PC-9 (cell line): ENCODE results near the gene CPAMD8. TPM values are rescaled to one million over a fixed set of nuclear protein-coding genes. Genes with fewer than 3 reads are reported as not detected.

ENCODE experiments used
- BruUV-seq: library from RNA; stranded (reverse); fragments of 400-500 nt; replicated peaks from 2 replicates; lab custom pipeline; 2021; lab: Mats Ljungman, UMichigan
- CTCF ChIA-PET: fragments of 300-600 bp; sonication (Branson Sonifier 250); formaldehyde crosslinking; loops from one replicate; lab custom pipeline; 2022; ENCODE audit warnings: antibody characterized with exemption; lab: Charles Lee
- POLR2A ChIA-PET: fragments of 300-600 bp; sonication (Branson Sonifier 250); formaldehyde crosslinking; loops from one replicate; lab custom pipeline; 2022; ENCODE audit warnings: antibody characterized with exemption; ENCODE audit not compliant: unreplicated experiment; lab: Charles Lee
- DNase-seq, 2 experiments: peaks; one replicate each; pipeline versions ENCODE4 v3.0.0 to v3.0.0-alpha.2; 2015 to 2022; ENCODE audit warnings: mixed read lengths in 1 of 2
- H2AFZ ChIP-seq: fragments of 200-600 bp; sonication (generic); 2 replicates; pipeline ENCODE4 v1.8.1; 2017; ENCODE audit warnings: antibody characterized with exemption
- H3F3A ChIP-seq: fragments of 200-600 bp; sonication (generic); 2 replicates; pipeline ENCODE4 v1.8.1; 2017; ENCODE audit warnings: antibody characterized with exemption, mild to moderate bottlenecking, low read depth; ENCODE audit not compliant: insufficient read depth
- H3K27ac ChIP-seq: fragments of 200-600 bp; sonication (generic); 2 replicates; pipeline ENCODE4 v1.6.1; 2016; ENCODE audit warnings: mixed run types
- H3K27me3 ChIP-seq: fragments of 200-600 bp; sonication (generic); 2 replicates; pipeline ENCODE4 v1.6.1; 2016; ENCODE audit warnings: low read depth, mixed run types; ENCODE audit not compliant: insufficient read depth
- H3K36me3 ChIP-seq: fragments of 200-600 bp; sonication (generic); 2 replicates; pipeline ENCODE4 v1.6.1; 2016; ENCODE audit warnings: low read depth, mixed run types
- H3K4me1 ChIP-seq: fragments of 200-600 bp; sonication (generic); replicated peaks from 2 replicates; pipeline ENCODE4 v1.6.1; 2016; ENCODE audit warnings: mixed run types; ENCODE audit not compliant: insufficient read depth
- H3K4me2 ChIP-seq: fragments of 200-600 bp; sonication (generic); 2 replicates; pipeline ENCODE4 v1.6.1; 2017; ENCODE audit warnings: mixed run types
- H3K4me3 ChIP-seq: fragments of 200-600 bp; sonication (generic); 2 replicates; pipeline ENCODE4 v1.6.1; 2016; ENCODE audit warnings: mixed run types
- H3K79me2 ChIP-seq: fragments of 200-600 bp; sonication (generic); 2 replicates; pipeline ENCODE4 v1.6.1; 2017; ENCODE audit warnings: low read depth, mixed run types
- H3K9me2 ChIP-seq: fragments of 200-600 bp; sonication (generic); 2 replicates; pipeline ENCODE4 v1.8.1; 2017; ENCODE audit warnings: mild to moderate bottlenecking; ENCODE audit not compliant: insufficient read depth
- H3K9me3 ChIP-seq: fragments of 200-600 bp; sonication (generic); 2 replicates; pipeline ENCODE4 v1.8.1; 2016; ENCODE audit warnings: low read depth; ENCODE audit not compliant: insufficient read depth
- H4K20me1 ChIP-seq: fragments of 200-600 bp; sonication (generic); 2 replicates; pipeline ENCODE4 v1.8.1; 2017; ENCODE audit not compliant: insufficient read depth
- EZH2 ChIP-seq: fragments of 200-600 bp; sonication (generic); IDR thresholded peaks from 2 replicates; pipeline ENCODE4 v1.8.0; 2017; ENCODE audit warnings: antibody characterized with exemption, low read depth
- intact Hi-C: fragments of 100-400 bp; cut with micrococcal nuclease; formaldehyde crosslinking; loops from one replicate; pipeline ENCODE4 v1.10.0; 2022; ENCODE audit not compliant: unreplicated experiment
- total RNA-seq: library from RNA; stranded (reverse); gene quantifications from 2 replicates; pipeline ENCODE4 v1.2.3, GENCODE V29; 2021
- TF ChIP-seq, protein P1 (sequence below): fragments of 200-600 bp; sonication (generic); conservative IDR thresholded peaks from 2 replicates; pipeline ENCODE4 v1.6.1; 2017; ENCODE audit warnings: mixed run types, antibody characterized with exemption, mild to moderate bottlenecking, moderate library complexity

CPAMD8 gene
- total RNA-seq, 1 experiment from 2014 or later, result 25.8 TPM

DNA sequence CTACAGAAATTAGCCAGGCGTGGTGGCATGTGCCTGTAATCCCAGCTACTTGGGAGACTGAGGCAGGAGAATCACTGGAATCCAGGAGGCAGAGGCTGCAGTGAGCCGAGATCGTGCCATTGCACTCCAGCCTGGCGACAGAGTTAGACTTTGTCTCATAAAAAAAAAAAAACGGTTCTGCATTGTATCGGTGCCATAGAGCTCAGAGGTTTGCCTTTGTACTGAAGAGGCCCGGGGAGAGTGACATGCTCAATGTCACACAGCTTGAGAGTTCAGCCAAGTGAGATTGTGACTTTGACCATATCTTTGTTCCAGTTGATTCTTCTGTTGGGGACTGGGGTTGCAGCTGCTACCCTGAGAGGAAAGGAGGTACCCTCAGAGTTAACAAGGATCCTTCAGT is 44.3 kb upstream of the CPAMD8 start:
- no peak overlapping the region for H3K4me3 ChIP-seq
- H3K4me1 ChIP-seq, result peaks cover 13% of the 10 kb centered on the region
- DNase-seq, result no peak
- H3K79me2 ChIP-seq, result peaks cover 41% of the 10 kb centered on the region
- no TSS peak for BruUV-seq
- no peaks in the 10 kb centered on the region for H3K9me3 ChIP-seq
- no peaks in the 10 kb centered on the region for H3K9me2 ChIP-seq
- no peaks in the 10 kb centered on the region for H4K20me1 ChIP-seq
- intact Hi-C loops, result no loop called here
- no peaks in the 10 kb centered on the region for H3K27me3 ChIP-seq
- peaks cover 29% of the 10 kb centered on the region for H3F3A ChIP-seq
- TF ChIP-seq EZH2, result no peak
- TF ChIP-seq, protein P1, sequence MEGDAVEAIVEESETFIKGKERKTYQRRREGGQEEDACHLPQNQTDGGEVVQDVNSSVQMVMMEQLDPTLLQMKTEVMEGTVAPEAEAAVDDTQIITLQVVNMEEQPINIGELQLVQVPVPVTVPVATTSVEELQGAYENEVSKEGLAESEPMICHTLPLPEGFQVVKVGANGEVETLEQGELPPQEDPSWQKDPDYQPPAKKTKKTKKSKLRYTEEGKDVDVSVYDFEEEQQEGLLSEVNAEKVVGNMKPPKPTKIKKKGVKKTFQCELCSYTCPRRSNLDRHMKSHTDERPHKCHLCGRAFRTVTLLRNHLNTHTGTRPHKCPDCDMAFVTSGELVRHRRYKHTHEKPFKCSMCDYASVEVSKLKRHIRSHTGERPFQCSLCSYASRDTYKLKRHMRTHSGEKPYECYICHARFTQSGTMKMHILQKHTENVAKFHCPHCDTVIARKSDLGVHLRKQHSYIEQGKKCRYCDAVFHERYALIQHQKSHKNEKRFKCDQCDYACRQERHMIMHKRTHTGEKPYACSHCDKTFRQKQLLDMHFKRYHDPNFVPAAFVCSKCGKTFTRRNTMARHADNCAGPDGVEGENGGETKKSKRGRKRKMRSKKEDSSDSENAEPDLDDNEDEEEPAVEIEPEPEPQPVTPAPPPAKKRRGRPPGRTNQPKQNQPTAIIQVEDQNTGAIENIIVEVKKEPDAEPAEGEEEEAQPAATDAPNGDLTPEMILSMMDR, result no peak
- H2AFZ ChIP-seq, result no peak overlapping the region
- no peak overlapping the region for H3K4me2 ChIP-seq
- H3K27ac ChIP-seq, result no peak overlapping the region
- peaks cover 15% of the 10 kb centered on the region; the same call in 1 of the 2 replicates for H3K36me3 ChIP-seq
- CTCF ChIA-PET, result interaction anchor here (0.6 to 1.2 kb wide), 2 partner anchors 86 to 222 kb away, joined by 4 read pairs; no protein-coding TSS in a partner anchor
- POLR2A ChIA-PET, result no interaction called here

DNA sequence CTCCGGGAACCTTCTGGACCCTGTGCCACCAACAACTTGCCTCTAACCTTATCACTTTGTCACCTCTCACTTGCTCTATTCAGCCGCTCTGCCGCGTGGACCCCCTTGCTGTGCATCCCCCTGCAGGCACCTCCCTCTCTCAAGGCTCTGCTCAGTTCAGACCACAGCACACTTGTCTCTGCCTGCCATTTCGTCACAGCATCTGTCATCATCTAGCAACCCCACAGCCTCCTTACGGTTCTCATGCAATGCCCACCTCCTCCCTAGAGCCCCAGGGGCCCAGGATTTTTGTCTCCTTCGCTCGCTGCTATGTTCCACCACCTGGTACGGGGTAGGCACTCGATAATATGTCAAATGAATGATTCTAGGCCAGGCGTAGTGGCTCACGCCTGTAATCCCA is 43.8 kb upstream of the CPAMD8 start:
- Histone ChIP-seq H3K36me3 (peaks cover 15% of the 10 kb centered on the region; the same call in 1 of the 2 replicates), H3K79me2 (peaks cover 43% of the 10 kb centered on the region), H3F3A (peaks cover 29% of the 10 kb centered on the region), H3K9me2 (no peaks in the 10 kb centered on the region), H3K4me2 (no peak overlapping the region), H4K20me1 (no peaks in the 10 kb centered on the region), H3K4me3 (no peak overlapping the region), H3K4me1 (peaks cover 13% of the 10 kb centered on the region), H3K27me3 (no peaks in the 10 kb centered on the region), H3K27ac (no peak overlapping the region), H3K9me3 (no peaks in the 10 kb centered on the region), H2AFZ (no peak overlapping the region)
- DNase-seq, result no peak
- POLR2A ChIA-PET, result no interaction called here
- intact Hi-C loops, result no loop called here
- no peak for TF ChIP-seq EZH2
- BruUV-seq, result no TSS peak
- CTCF ChIA-PET, result interaction anchor here (1.2 kb wide), 1 partner anchor 222 kb away, joined by 4 read pairs; no protein-coding TSS in a partner anchor

DNA sequence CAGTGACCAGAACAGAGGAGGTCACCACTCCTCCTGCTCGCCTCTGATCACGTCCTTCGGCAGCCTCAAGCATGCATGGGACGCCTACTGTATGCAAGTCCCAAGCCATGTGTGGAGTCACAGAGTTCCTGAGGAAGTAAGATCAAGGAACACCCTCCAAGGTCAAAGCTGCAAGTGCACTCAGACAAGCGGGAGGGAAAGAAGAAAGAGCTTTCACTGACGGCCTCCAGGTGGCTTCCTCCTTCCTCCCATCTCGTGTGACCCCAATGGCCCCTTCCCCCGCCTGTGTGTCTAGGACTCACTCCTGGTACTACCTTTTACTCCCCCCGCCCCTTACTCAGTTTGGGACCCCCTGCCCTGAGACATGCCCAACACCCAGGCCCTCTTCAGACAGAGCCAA is 42.6 kb upstream of the CPAMD8 start:
- ChIA-PET POLR2A (no interaction called here), CTCF (no interaction called here)
- Histone ChIP-seq H3K4me3 (no peak overlapping the region), H3K79me2 (peaks cover 48% of the 10 kb centered on the region), H3K27ac (no peak overlapping the region), H3K4me2 (no peak overlapping the region), H2AFZ (no peak overlapping the region), H3K9me2 (no peaks in the 10 kb centered on the region), H3K36me3 (peaks cover 20% of the 10 kb centered on the region; the same call in 1 of the 2 replicates), H3K4me1 (peaks cover 10% of the 10 kb centered on the region), H3F3A (peaks cover 22% of the 10 kb centered on the region), H4K20me1 (no peaks in the 10 kb centered on the region), H3K27me3 (no peaks in the 10 kb centered on the region), H3K9me3 (no peaks in the 10 kb centered on the region)
- no TSS peak for BruUV-seq
- intact Hi-C loops, result no loop called here
- DNase-seq, result no peak
- TF ChIP-seq, protein P1, result no peak
- TF ChIP-seq EZH2, result no peak

DNA sequence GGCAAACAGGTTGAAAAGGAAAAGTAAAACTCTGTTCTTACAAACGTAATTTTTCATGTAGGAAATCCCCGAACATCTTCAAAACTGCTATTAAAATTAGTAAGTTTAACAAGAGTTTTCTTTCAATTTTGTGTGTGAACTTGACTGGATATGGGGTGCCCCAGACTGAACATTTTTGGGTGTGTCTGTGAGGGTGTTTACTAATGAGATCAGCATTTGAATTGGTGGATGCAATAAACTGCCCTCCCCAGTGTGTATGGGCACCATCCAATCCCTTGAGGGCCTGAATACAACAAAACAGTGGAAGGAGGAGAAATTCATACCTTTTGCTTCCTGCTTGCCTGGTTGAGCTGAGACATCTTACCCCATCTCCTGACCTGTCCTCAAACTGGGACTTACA is 36.8 kb upstream of the CPAMD8 start:
- Histone ChIP-seq H3K4me1 (peaks cover 32% of the 10 kb centered on the region), H3F3A (peaks cover 28% of the 10 kb centered on the region), H3K4me2 (no peak overlapping the region), H3K9me3 (no peaks in the 10 kb centered on the region), H3K79me2 (peaks cover 38% of the 10 kb centered on the region), H3K27me3 (no peaks in the 10 kb centered on the region), H3K9me2 (no peaks in the 10 kb centered on the region), H4K20me1 (no peaks in the 10 kb centered on the region), H2AFZ (no peak overlapping the region), H3K36me3 (0 out of 2 replicates have a peak, but pooled peaks cover 26% of the 10 kb centered on the region), H3K27ac (no peak overlapping the region), H3K4me3 (no peak overlapping the region)
- POLR2A ChIA-PET, result no interaction called here
- intact Hi-C loops, result no loop called here
- TF ChIP-seq, protein P1, result no peak
- no peak for TF ChIP-seq EZH2
- BruUV-seq, result no TSS peak
- CTCF ChIA-PET, result no interaction called here
- no peak for DNase-seq
